WTC11 (cell line): Measurements from ENCODE around the gene HAND1. TPM values are rescaled to one million over a fixed set of nuclear protein-coding genes. Genes with fewer than 3 reads are reported as not detected.

Source experiments
- ATAC-seq: fragments of 200-7000 bp; cut with Tn5 transposase; 2 replicates; pipeline ENCODE4 v1.10.0; 2021; ENCODE audit warnings: mild to moderate bottlenecking, moderate library complexity
- CTCF ChIA-PET: fragments of 300-600 bp; sonication (Branson Sonifier 250); formaldehyde crosslinking; loops from one replicate; lab custom pipeline; 2021; ENCODE audit warnings: antibody characterized with exemption; lab: Charles Lee
- POLR2A ChIA-PET: fragments of 350-600 bp; sonication (Branson Sonifier 250); formaldehyde crosslinking; loops from one replicate; lab custom pipeline; 2021; ENCODE audit warnings: antibody characterized with exemption; lab: Charles Lee
- DNase-seq: peaks from one replicate; pipeline ENCODE4 v3.0.0; 2021; ENCODE audit warnings: low spot score
- H3K27ac Mint-ChIP-seq: 2 replicates; pipeline ENCODE4 v1.8.0; 2021; ENCODE audit warnings: mixed read lengths
- H3K27me3 Mint-ChIP-seq: 2 replicates; pipeline ENCODE4 v1.8.0; 2021; ENCODE audit warnings: low read depth, mild to moderate bottlenecking, moderate library complexity, mixed read lengths
- H3K36me3 Mint-ChIP-seq: 2 replicates; pipeline ENCODE4 v1.8.0; 2021; ENCODE audit warnings: mixed read lengths
- H3K4me1 Mint-ChIP-seq: 2 replicates; pipeline ENCODE4 v1.8.0; 2022; ENCODE audit warnings: mixed read lengths
- H3K4me3 Mint-ChIP-seq: 2 replicates; pipeline ENCODE4 v1.8.0; 2021; ENCODE audit warnings: mild to moderate bottlenecking, moderate library complexity, mixed read lengths
- H3K9me3 Mint-ChIP-seq: 2 replicates; pipeline ENCODE4 v1.8.0; 2021; ENCODE audit warnings: mixed read lengths
- CBFB ChIP-seq: sonication (generic); formaldehyde crosslinking; IDR thresholded peaks from 2 replicates; pipeline ENCODE4 v1.8.1; 2022; ENCODE audit warnings: mild to moderate bottlenecking, low read depth, missing genetic modification reagents
- CREB1 ChIP-seq: sonication (generic); formaldehyde crosslinking; IDR thresholded peaks from 2 replicates; pipeline ENCODE4 v1.8.0; 2023; ENCODE audit warnings: mild to moderate bottlenecking, missing genetic modification reagents
- E2F4 ChIP-seq: sonication (generic); formaldehyde crosslinking; IDR thresholded peaks from 2 replicates; pipeline ENCODE4 v1.8.1; 2022; ENCODE audit warnings: low read depth, mild to moderate bottlenecking, moderate library complexity, missing genetic modification reagents, borderline replicate concordance
- GABPB1 ChIP-seq: sonication (generic); formaldehyde crosslinking; IDR thresholded peaks from 2 replicates; pipeline ENCODE4 v1.8.1; 2023; ENCODE audit warnings: mild to moderate bottlenecking, missing genetic modification reagents
- GRHL2 ChIP-seq: fragments of 250-450 bp; sonication (Bioruptor Pico); IDR thresholded peaks from 2 replicates; pipeline ENCODE4 v1.8.0; 2022; ENCODE audit warnings: mild to moderate bottlenecking, moderate library complexity; ENCODE audit not compliant: insufficient replicate concordance, severe bottlenecking
- MYBL2 ChIP-seq: sonication (generic); formaldehyde crosslinking; IDR thresholded peaks from 2 replicates; pipeline ENCODE4 v1.8.1; 2023; ENCODE audit warnings: mild to moderate bottlenecking, moderate library complexity, missing genetic modification reagents
- NFE2L1 ChIP-seq: sonication (generic); formaldehyde crosslinking; IDR thresholded peaks from 2 replicates; pipeline ENCODE4 v1.8.1; 2023; ENCODE audit warnings: missing genetic modification reagents
- PRDM15 ChIP-seq: sonication (generic); formaldehyde crosslinking; IDR thresholded peaks from 2 replicates; pipeline ENCODE4 v1.8.0; 2022; ENCODE audit warnings: missing genetic modification reagents
- SMAD3 ChIP-seq: sonication (generic); formaldehyde crosslinking; IDR thresholded peaks from 2 replicates; pipeline ENCODE4 v1.8.0; 2022; ENCODE audit warnings: missing genetic modification reagents, mild to moderate bottlenecking, borderline replicate concordance
- SMAD4 ChIP-seq: sonication (generic); formaldehyde crosslinking; IDR thresholded peaks from 2 replicates; pipeline ENCODE4 v1.8.0; 2022; ENCODE audit warnings: mild to moderate bottlenecking, missing genetic modification reagents
- SP1 ChIP-seq: sonication (generic); formaldehyde crosslinking; conservative IDR thresholded peaks from 2 replicates; pipeline ENCODE4 v1.8.1; 2022; ENCODE audit warnings: missing genetic modification reagents
- TCF7 ChIP-seq: sonication (generic); formaldehyde crosslinking; IDR thresholded peaks from 2 replicates; pipeline ENCODE4 v1.8.0; 2022; ENCODE audit warnings: mild to moderate bottlenecking, low read depth, missing genetic modification reagents, moderate library complexity
- USF1 ChIP-seq: sonication (generic); formaldehyde crosslinking; IDR thresholded peaks from 2 replicates; pipeline ENCODE4 v1.8.0; 2022; ENCODE audit warnings: mild to moderate bottlenecking, missing genetic modification reagents
- ZMAT4 ChIP-seq: fragments of 250-450 bp; sonication (Bioruptor Pico); IDR thresholded peaks from 2 replicates; pipeline ENCODE4 v1.9.0; 2021; ENCODE audit warnings: mild to moderate bottlenecking
- ZNF263 ChIP-seq: sonication (generic); formaldehyde crosslinking; IDR thresholded peaks from 2 replicates; pipeline ENCODE4 v1.8.1; 2022; ENCODE audit warnings: low read depth, mild to moderate bottlenecking, moderate library complexity, missing genetic modification reagents
- ZNF281 ChIP-seq: sonication (generic); formaldehyde crosslinking; IDR thresholded peaks from 2 replicates; pipeline ENCODE4 v1.8.0; 2023; ENCODE audit warnings: mild to moderate bottlenecking, missing genetic modification reagents
- total RNA-seq: library from RNA; stranded (reverse); gene quantifications from 3 replicates; pipeline ENCODE4 v1.2.3, GENCODE V29; 2021
- TF ChIP-seq, protein P1 (sequence below): sonication (generic); formaldehyde crosslinking; conservative IDR thresholded peaks from 2 replicates; pipeline ENCODE4 v1.8.1; 2022; ENCODE audit warnings: mild to moderate bottlenecking, missing genetic modification reagents
- TF ChIP-seq, protein P2 (sequence below): sonication (generic); formaldehyde crosslinking; IDR thresholded peaks from 2 replicates; pipeline ENCODE4 v1.8.1; 2022; ENCODE audit warnings: mild to moderate bottlenecking, moderate library complexity, missing genetic modification reagents
- TF ChIP-seq, protein P3 (sequence below): fragments of 200-600 bp; IDR thresholded peaks from 2 replicates; pipeline ENCODE4 v1.8.0; 2022; ENCODE audit warnings: antibody characterized with exemption

HAND1 gene
- total RNA-seq, 1 experiment from 2014 or later, result not detected

DNA sequence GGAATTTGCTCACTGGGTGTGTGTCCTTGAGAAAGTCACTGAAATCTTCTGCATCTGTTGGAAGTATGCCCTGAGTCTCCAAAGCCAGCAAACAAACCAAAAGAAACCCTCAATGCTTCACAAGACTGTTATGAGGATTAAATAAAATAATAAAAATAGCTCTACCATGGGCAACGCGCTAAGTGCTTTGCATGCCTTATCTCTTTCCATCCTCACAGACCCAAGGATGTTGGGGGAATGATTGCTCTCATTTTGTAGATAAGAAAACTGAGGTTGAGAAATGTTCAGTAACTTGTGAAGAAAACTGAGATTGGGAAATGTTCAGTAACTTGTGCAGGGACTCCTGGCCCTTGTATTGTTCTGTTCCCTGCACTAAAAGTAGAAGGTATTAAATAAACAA is 7.9 kb downstream of the HAND1 start:
- CTCF ChIA-PET, result interaction anchor here (0.9 to 1.3 kb wide), 3 partner anchors 9 to 42 kb away, joined by 3 to 4 read pairs (median 4); no protein-coding TSS in a partner anchor
- Mint-ChIP-seq H3K9me3 (no peaks in the 10 kb centered on the region), H3K27ac (no peak overlapping the region), H3K4me1 (peaks cover 39% of the 10 kb centered on the region), H3K27me3 (peaks cover 93% of the 10 kb centered on the region), H3K36me3 (no peaks in the 10 kb centered on the region), H3K4me3 (no peak overlapping the region)
- no peak for TF ChIP-seq TCF7 (CRISPR knock-in tag)
- no peak for TF ChIP-seq CBFB
- no peak for TF ChIP-seq PRDM15
- TF ChIP-seq ZNF263, result no peak
- TF ChIP-seq, protein P1, sequence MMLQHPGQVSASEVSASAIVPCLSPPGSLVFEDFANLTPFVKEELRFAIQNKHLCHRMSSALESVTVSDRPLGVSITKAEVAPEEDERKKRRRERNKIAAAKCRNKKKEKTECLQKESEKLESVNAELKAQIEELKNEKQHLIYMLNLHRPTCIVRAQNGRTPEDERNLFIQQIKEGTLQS (CRISPR knock-in tag), result no peak
- TF ChIP-seq SMAD3 (CRISPR knock-in tag), result no peak
- TF ChIP-seq E2F4 (CRISPR knock-in tag), result no peak
- TF ChIP-seq SP1, result no peak
- TF ChIP-seq ZMAT4 (CRISPR knock-in tag), result no peak
- TF ChIP-seq, protein P2, sequence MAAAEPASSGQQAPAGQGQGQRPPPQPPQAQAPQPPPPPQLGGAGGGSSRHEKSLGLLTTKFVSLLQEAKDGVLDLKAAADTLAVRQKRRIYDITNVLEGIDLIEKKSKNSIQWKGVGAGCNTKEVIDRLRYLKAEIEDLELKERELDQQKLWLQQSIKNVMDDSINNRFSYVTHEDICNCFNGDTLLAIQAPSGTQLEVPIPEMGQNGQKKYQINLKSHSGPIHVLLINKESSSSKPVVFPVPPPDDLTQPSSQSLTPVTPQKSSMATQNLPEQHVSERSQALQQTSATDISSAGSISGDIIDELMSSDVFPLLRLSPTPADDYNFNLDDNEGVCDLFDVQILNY, result no peak
- TF ChIP-seq USF1 (CRISPR knock-in tag), result no peak
- no peak for TF ChIP-seq ZNF281 (CRISPR knock-in tag)
- TF ChIP-seq SMAD4 (CRISPR knock-in tag), result no peak
- TF ChIP-seq CREB1 (CRISPR knock-in tag), result no peak
- no peak for TF ChIP-seq GABPB1 (CRISPR knock-in tag)
- TF ChIP-seq NFE2L1 (CRISPR knock-in tag), result no peak
- TF ChIP-seq MYBL2 (CRISPR knock-in tag), result no peak
- no peak for TF ChIP-seq GRHL2 (CRISPR knock-in tag)
- TF ChIP-seq, protein P3, sequence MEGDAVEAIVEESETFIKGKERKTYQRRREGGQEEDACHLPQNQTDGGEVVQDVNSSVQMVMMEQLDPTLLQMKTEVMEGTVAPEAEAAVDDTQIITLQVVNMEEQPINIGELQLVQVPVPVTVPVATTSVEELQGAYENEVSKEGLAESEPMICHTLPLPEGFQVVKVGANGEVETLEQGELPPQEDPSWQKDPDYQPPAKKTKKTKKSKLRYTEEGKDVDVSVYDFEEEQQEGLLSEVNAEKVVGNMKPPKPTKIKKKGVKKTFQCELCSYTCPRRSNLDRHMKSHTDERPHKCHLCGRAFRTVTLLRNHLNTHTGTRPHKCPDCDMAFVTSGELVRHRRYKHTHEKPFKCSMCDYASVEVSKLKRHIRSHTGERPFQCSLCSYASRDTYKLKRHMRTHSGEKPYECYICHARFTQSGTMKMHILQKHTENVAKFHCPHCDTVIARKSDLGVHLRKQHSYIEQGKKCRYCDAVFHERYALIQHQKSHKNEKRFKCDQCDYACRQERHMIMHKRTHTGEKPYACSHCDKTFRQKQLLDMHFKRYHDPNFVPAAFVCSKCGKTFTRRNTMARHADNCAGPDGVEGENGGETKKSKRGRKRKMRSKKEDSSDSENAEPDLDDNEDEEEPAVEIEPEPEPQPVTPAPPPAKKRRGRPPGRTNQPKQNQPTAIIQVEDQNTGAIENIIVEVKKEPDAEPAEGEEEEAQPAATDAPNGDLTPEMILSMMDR, result no peak
- POLR2A ChIA-PET, result no interaction called here
- no peak for ATAC-seq
- no peak for DNase-seq
